Heart right ventricle (tissue), 16 donors: ENCODE data around the gene AGO3. TPM values are rescaled to one million over a fixed set of nuclear protein-coding genes. Genes with fewer than 3 reads are reported as not detected.
"Not testable (repeated sequence)": the region's sequence is repeated elsewhere in the genome, so short reads cannot be mapped to it uniquely, and the experiment has no call there.

Experiments used
- ATAC-seq, 8 donors: fragments of 200-7000 bp; cut with Tn5 transposase; one replicate each; pipeline ENCODE4 v1.9.1; 2020; ENCODE audit warnings: mild to moderate bottlenecking in 8 of 8, moderate library complexity in 8 of 8, moderate number of reproducible peaks in 1 of 8
- DNase-seq, 2 donors: peaks; one replicate each; pipeline ENCODE4 v3.0.0-alpha.2; 2020
- H3K27ac ChIP-seq, 10 donors: fragments of 200-600 bp; sonication (generic) in 2 of 10; one replicate each; pipeline versions ENCODE4 v1.5.0 to v1.8.0; 2020 to 2022; ENCODE audit warnings: mild to moderate bottlenecking in 3 of 10
- H3K27me3 ChIP-seq, 7 donors: fragments of 200-600 bp; one replicate each; pipeline ENCODE4 v1.8.0; 2021 to 2022; ENCODE audit warnings: mild to moderate bottlenecking in 2 of 7
- H3K36me3 ChIP-seq, 9 donors: fragments of 200-600 bp; sonication (generic) in 1 of 9; one replicate each; pipeline versions ENCODE4 v1.5.0 to v1.8.0; 2020 to 2022; ENCODE audit warnings: mild to moderate bottlenecking in 2 of 9
- H3K4me1 ChIP-seq, 9 donors: fragments of 200-600 bp; sonication (generic) in 1 of 9; one replicate each; pipeline versions ENCODE4 v1.5.0 to v1.8.0; 2020 to 2022; ENCODE audit warnings: mild to moderate bottlenecking in 4 of 9
- H3K4me3 ChIP-seq, 10 donors: fragments of 200-600 bp; sonication (generic) in 2 of 10; one replicate each; pipeline versions ENCODE4 v1.5.0 to v1.8.0; 2020 to 2022; ENCODE audit warnings: mild to moderate bottlenecking in 7 of 10, moderate library complexity in 2 of 10
- H3K9me3 ChIP-seq, 11 donors: fragments of 200-600 bp in 10 of 11; sonication (generic) in 2 of 11; one replicate each; pipeline versions ENCODE4 v1.5.0 to v1.8.0; 2013 to 2022; ENCODE audit warnings: mild to moderate bottlenecking in 2 of 11, control low read depth in 1 of 11, moderate library complexity in 1 of 11
- WGBS, 2 donors: extraction: QIAGEN DNeasy Blood & Tissue Kit; methylation state at CpG; one replicate each; pipeline ENCODE4 v1.1.7; 2013; ENCODE audit warnings: inconsistent platforms in 1 of 2; 5-methylcytosine and 5-hydroxymethylcytosine counted together
- intact Hi-C, 10 donors: fragments of 100-400 bp; cut with DNase I; formaldehyde crosslinking; loops; one replicate each; pipeline versions ENCODE4 v1.11.1 to v1.14.2; 2022
- polyA plus RNA-seq, 2 donors: library from polyadenylated mRNA; stranded (reverse); fragments of 200-250 nt; gene quantifications; one replicate each; pipeline ENCODE4 v1.2.3, GENCODE V29; 2013
- total RNA-seq, 10 donors: library from RNA; stranded (reverse); fragmentation: NEBNext Ultra II Directional in 3 of 10; extraction: Animal tissue kit (Norgen Biotek cat#: 25700) in 3 of 10; gene quantifications; one replicate each; pipeline versions ENCODE4 v1.2.1 to v1.2.4, GENCODE V29; 2021 to 2023
- TF ChIP-seq, protein P1 (sequence below), 9 donors: fragments of 200-600 bp; sonication (generic) in 2 of 9; IDR thresholded peaks; one replicate each; pipeline versions ENCODE4 v1.5.0 to v1.8.0; 2021 to 2022; ENCODE audit warnings: antibody characterized with exemption in 9 of 9, mild to moderate bottlenecking in 5 of 9, moderate library complexity in 1 of 9
- donor health status: Arrhythmogenic right ventricular cardiomyopathy.
- donor health status: ischemic (EF 13 %, LVEDD 7.1; RV severe dilation, severe dysfunction).
- donor health status: healthy with polysubstance abuse.
- donor health status: DM: no; HTN: yes; CAD: no.
- donor health status: DM: no; HTN: no; CAD: no.
- donor health status: ischemic (EF 25% LVEDD 6.9; RV normal size, moderate dysfunction).
- donor health status: ischemic (EF 25% LVEDD 5.7; RV mildly dilated, moderate dysfunction).
- donor health status: healthy.
- donor health status: DM: yes; HTN: yes; CAD: no.
- donor health status: Ischemic cardiomyopathy.
- donor health status: ischemic (EF 35%, LVEDD 5.7; RV mildly dilated, moderate dysfunction).
- donor health status: nonischemic (EF 11% LVEDD 7.7; RV severe dilation, severe dysfunction).
- donor health status: DM: yes; HTN: yes; CAD: no.
- donor health status: PGD.
- donor health status: ischemic (EF 29% LVEDD 5.4; RV normal size, mild dysfunction).
- donor health status: nonischemic (EF 23%, LVEDD 6.1; RV moderate dilation, normal function).

The AGO3 gene
- total and polyA plus RNA-seq, 12 donors: 2.2 to 20.7 (median 14.7) TPM

DNA sequence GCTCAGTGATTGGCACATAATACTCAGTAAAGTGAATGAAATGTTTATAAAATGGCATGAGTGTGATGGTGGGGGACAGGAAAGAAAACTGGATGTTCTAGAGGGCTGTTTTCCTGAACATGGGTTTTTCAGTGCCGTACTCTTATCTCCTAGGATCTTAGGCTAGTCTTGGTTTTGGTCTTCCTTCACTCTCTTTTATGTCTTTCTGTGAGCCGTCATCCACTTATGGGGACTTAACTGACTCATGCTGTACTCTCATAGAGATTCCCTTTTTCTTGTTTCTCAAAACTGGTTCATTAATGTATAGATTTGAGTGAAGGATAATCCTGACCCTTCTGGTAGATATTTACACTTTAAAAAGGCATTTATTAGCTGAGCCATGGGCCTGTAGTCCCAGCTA, 16.6 kb downstream of the AGO3 start:
- WGBS, 2 donors: 93% methylated on average over 2 of the region's 2 CpGs
- no peak overlapping the region for H3K4me3 ChIP-seq
- intact Hi-C loops: no loop called here
- H3K27me3 ChIP-seq: no peaks in the 10 kb centered on the region
- TF ChIP-seq, protein P1, sequence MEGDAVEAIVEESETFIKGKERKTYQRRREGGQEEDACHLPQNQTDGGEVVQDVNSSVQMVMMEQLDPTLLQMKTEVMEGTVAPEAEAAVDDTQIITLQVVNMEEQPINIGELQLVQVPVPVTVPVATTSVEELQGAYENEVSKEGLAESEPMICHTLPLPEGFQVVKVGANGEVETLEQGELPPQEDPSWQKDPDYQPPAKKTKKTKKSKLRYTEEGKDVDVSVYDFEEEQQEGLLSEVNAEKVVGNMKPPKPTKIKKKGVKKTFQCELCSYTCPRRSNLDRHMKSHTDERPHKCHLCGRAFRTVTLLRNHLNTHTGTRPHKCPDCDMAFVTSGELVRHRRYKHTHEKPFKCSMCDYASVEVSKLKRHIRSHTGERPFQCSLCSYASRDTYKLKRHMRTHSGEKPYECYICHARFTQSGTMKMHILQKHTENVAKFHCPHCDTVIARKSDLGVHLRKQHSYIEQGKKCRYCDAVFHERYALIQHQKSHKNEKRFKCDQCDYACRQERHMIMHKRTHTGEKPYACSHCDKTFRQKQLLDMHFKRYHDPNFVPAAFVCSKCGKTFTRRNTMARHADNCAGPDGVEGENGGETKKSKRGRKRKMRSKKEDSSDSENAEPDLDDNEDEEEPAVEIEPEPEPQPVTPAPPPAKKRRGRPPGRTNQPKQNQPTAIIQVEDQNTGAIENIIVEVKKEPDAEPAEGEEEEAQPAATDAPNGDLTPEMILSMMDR (IDR thresholded peaks at IDR 0.05): no peak
- no peaks in the 10 kb centered on the region for H3K9me3 ChIP-seq
- no peak for ATAC-seq
- no peak for DNase-seq
- H3K4me1 ChIP-seq: peaks cover 0 to 18% (median 11%) of the 10 kb centered on the region in 9 donors
- H3K27ac ChIP-seq: no peak overlapping the region
- H3K36me3 ChIP-seq: peaks cover 0 to 38% (median 0%) of the 10 kb centered on the region in 9 donors

DNA sequence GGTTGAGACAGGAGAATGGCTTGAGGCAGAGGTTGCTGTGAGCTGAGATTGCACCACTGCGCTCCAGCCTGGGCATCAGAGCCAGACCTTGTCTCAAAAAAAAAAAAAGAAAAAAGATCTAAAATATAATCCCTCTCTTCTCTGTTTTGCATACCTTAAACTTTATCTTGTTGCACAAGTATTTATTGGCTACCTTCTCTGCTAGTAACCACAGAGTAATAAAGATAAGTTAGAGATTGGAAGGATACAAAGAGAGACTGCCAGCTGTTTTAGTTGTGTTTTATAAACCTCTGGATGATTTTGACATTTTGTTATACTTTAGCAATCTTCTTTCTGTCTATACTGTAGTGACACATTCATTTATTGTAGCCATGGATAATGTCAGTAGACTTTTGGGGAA, 27.7 kb downstream of the AGO3 start:
- intact Hi-C loops: no loop called here
- TF ChIP-seq, protein P1 (IDR thresholded peaks at IDR 0.05): no peak

DNA sequence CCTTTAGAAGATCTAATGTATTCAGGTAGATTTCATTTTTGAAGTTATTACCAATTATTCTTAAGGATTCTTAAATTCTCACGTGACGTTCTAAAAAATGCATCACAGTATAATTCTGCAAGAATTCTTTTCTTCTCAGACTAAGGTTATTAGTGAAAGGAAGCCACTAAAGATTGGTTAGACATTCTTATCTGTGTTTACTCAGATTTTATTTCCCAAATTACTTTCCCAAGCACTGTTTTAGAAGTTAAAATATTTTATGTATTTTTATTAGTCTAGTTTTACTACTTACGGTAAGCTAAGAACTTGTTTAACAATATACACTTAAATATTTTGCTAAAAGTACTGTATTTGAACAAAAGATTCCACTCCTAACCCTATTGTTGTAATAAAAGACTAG, 28.4 kb downstream of the AGO3 start:
- H3K36me3 ChIP-seq: peaks cover 0 to 18% (median 0%) of the 10 kb centered on the region in 9 donors
- TF ChIP-seq, protein P1 (IDR thresholded peaks at IDR 0.05): no peak
- no peaks in the 10 kb centered on the region for H3K4me1 ChIP-seq
- H3K27ac ChIP-seq: no peak overlapping the region
- no peak for DNase-seq
- no peaks in the 10 kb centered on the region for H3K27me3 ChIP-seq
- intact Hi-C loops: no loop called here
- H3K9me3 ChIP-seq: peaks cover 0 to 3% (median 0%) of the 10 kb centered on the region in 11 donors
- H3K4me3 ChIP-seq: no peak overlapping the region
- 85 to 93% methylated on average over 3 of the region's 3 CpGs for WGBS, 2 donors
- no peak for ATAC-seq

More for the DNA sequence above, 27.7 kb downstream of the AGO3 start:
- no peaks in the 10 kb centered on the region for H3K9me3 ChIP-seq
- ATAC-seq (no peak), DNase-seq (no peak)
- H3K27ac ChIP-seq: no peak overlapping the region
- WGBS, 2 donors: 97 to 100% methylated on average over 1 of the region's 1 CpG
- H3K27me3 ChIP-seq: no peaks in the 10 kb centered on the region
- peaks cover 0 to 18% (median 0%) of the 10 kb centered on the region in 9 donors for H3K36me3 ChIP-seq
- H3K4me1 ChIP-seq: no peaks in the 10 kb centered on the region
- H3K4me3 ChIP-seq: no peak overlapping the region

DNA sequence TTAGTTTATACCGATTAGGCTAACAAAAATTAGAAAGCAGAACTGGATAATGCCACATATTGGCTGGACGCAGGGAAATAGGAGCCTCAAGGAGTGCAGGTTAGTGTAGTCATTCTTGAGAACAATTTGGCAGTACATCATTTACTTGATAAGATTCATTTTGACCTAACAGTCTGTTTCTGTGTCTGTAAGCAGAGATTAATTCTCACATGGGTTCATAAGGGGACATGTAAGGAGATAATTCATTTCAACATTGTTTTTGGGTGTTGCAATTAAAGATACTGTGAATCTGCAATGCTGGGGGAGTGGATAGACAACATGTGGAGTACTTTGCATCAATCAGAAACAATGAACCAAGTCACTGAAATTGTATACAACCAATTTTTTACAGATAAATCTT, 32.0 kb downstream of the AGO3 start:
- Histone ChIP-seq H3K36me3 (peaks cover 0 to 23% (median 2%) of the 10 kb centered on the region in 9 donors), H3K4me3 (no peak overlapping the region), H3K9me3 (peaks cover 0 to 4% (median 0%) of the 10 kb centered on the region in 11 donors), H3K4me1 (no peaks in the 10 kb centered on the region), H3K27me3 (no peaks in the 10 kb centered on the region), H3K27ac (no peak overlapping the region)
- WGBS, 2 donors: 73 to 88% methylated on average over 2 of the region's 2 CpGs
- intact Hi-C loops: loop anchor here in 1 of 10 donors (5.0 kb wide), 1 partner anchor 109 kb away; no protein-coding TSS in a partner anchor
- TF ChIP-seq, protein P1 (IDR thresholded peaks at IDR 0.05): no peak
- no peak for DNase-seq
- ATAC-seq: no peak

DNA sequence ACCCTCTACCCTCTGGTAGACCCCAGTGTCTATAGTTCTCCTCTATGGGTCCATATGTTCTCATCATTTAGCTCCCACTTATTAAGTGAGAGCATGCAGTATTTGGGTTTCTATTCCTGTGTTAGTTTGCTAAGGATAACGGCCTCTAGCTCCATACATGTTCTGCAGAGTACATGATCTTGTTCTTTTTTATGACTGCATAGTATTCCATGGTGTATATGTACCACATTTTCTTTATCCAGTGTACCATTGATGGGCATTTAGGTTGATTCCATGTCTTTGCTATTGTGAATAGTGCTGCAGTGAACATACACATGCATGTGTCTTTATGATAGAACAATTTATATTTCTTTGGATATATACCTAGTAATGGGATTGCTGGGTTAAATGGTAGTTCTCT, 33.4 kb downstream of the AGO3 start:
- ATAC-seq, H3K27ac ChIP-seq, H3K4me1 ChIP-seq, H3K9me3 ChIP-seq, DNase-seq, H3K4me3 ChIP-seq, H3K27me3 ChIP-seq: not testable (repeated sequence)
- peaks cover 0 to 33% (median 12%) of the 10 kb centered on the region in 9 donors for H3K36me3 ChIP-seq
- intact Hi-C loops: loop anchor here in 1 of 10 donors (5.0 kb wide), 1 partner anchor 108 kb away; no protein-coding TSS in a partner anchor
- 98 to 100% methylated on average over 1 of the region's 1 CpG for WGBS, 2 donors
